Left lung (tissue), 10 donors: Measurements from ENCODE around the gene SPG7. TPM values are rescaled to one million over a fixed set of nuclear protein-coding genes. Genes with fewer than 3 reads are reported as not detected.
A peak's percentile ranks its signal among the peaks of the same experiment; 100 is the strongest.

Source experiments
- ATAC-seq: fragments of 200-7000 bp; cut with Tn5 transposase; one replicate; pipeline ENCODE4 v1.9.1; 2020; ENCODE audit warnings: moderate library complexity
- DNase-seq, 4 donors: peaks; one replicate each; pipeline ENCODE4 v3.0.0-alpha.2; 2013 to 2020
- H3K27ac ChIP-seq, 2 donors: fragments of 200-600 bp; sonication (generic) in 1 of 2; one replicate each; pipeline versions ENCODE4 v1.5.0 to v1.8.0; 2020 to 2021
- H3K27me3 ChIP-seq, 2 donors: fragments of 200-600 bp; sonication (generic) in 1 of 2; one replicate each; pipeline versions ENCODE4 v1.5.0 to v1.8.0; 2020 to 2021
- H3K36me3 ChIP-seq, 2 donors: fragments of 200-600 bp; sonication (generic) in 1 of 2; one replicate each; pipeline versions ENCODE4 v1.5.0 to v1.8.0; 2020 to 2021
- H3K4me1 ChIP-seq, 2 donors: fragments of 200-600 bp; one replicate each; pipeline ENCODE4 v1.8.0; 2021
- H3K4me3 ChIP-seq, 2 donors: fragments of 200-600 bp; sonication (generic) in 1 of 2; one replicate each; pipeline versions ENCODE4 v1.5.0 to v1.8.0; 2020 to 2021; ENCODE audit warnings: mild to moderate bottlenecking in 1 of 2
- H3K9me3 ChIP-seq, 2 donors: fragments of 200-600 bp; sonication (generic) in 1 of 2; one replicate each; pipeline versions ENCODE4 v1.5.0 to v1.8.0; 2020 to 2021
- intact Hi-C, 2 donors: fragments of 100-400 bp; cut with DNase I; formaldehyde crosslinking; loops; one replicate each; pipeline versions ENCODE4 v1.11.2 to v1.14.2; 2022
- polyA plus RNA-seq, 6 donors: library from polyadenylated mRNA; unstranded; fragments of 120-200 nt; gene quantifications; one replicate each; pipeline ENCODE4 v1.2.1, GENCODE V29; 2013; ENCODE audit not compliant: insufficient read length in 6 of 6
- total RNA-seq, 2 donors: library from RNA; stranded (reverse); fragmentation: NEBNext Ultra II Directional; extraction: Animal tissue kit (Norgen Biotek cat#: 25700); gene quantifications; one replicate each; pipeline ENCODE4 v1.2.1, GENCODE V29; 2021
- TF ChIP-seq, protein P1 (sequence below), 2 donors: fragments of 200-600 bp; sonication (generic) in 1 of 2; IDR thresholded peaks; one replicate each; pipeline versions ENCODE4 v1.5.0 to v1.8.0; 2021; ENCODE audit warnings: antibody characterized with exemption in 2 of 2
- donor health status: DM: no; HTN: yes; CAD: no.
- donor health status: DM: no; HTN: no; CAD: no.

Gene SPG7
- total and polyA plus RNA-seq, 8 donors, result 79.3 to 148 (median 121) TPM

DNA sequence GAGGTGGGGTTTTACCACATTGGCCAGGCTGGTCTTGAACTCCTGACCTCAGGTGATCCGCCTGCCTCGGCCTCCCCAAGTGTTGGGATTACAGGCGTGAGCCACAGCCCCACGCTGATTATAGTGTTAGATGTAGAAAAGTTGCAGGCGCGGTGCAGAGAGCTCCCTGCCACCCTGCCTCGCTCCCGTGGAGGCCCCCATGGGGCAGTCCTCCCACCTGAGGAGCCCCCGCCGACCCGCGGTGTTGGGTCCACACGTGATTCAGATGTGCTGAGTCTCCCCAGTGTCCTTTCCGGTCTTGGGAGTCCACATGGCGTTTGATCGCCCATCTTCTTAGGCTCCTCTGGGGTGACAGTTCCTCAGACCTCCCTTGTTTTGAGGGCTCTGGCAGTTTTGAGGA, 47.1 kb downstream of the SPG7 start:
- H3K36me3 ChIP-seq, result peaks cover 0 to 72% of the 10 kb centered on the region in 2 donors
- TF ChIP-seq, protein P1, sequence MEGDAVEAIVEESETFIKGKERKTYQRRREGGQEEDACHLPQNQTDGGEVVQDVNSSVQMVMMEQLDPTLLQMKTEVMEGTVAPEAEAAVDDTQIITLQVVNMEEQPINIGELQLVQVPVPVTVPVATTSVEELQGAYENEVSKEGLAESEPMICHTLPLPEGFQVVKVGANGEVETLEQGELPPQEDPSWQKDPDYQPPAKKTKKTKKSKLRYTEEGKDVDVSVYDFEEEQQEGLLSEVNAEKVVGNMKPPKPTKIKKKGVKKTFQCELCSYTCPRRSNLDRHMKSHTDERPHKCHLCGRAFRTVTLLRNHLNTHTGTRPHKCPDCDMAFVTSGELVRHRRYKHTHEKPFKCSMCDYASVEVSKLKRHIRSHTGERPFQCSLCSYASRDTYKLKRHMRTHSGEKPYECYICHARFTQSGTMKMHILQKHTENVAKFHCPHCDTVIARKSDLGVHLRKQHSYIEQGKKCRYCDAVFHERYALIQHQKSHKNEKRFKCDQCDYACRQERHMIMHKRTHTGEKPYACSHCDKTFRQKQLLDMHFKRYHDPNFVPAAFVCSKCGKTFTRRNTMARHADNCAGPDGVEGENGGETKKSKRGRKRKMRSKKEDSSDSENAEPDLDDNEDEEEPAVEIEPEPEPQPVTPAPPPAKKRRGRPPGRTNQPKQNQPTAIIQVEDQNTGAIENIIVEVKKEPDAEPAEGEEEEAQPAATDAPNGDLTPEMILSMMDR (IDR thresholded peaks at IDR 0.05), result no peak

DNA sequence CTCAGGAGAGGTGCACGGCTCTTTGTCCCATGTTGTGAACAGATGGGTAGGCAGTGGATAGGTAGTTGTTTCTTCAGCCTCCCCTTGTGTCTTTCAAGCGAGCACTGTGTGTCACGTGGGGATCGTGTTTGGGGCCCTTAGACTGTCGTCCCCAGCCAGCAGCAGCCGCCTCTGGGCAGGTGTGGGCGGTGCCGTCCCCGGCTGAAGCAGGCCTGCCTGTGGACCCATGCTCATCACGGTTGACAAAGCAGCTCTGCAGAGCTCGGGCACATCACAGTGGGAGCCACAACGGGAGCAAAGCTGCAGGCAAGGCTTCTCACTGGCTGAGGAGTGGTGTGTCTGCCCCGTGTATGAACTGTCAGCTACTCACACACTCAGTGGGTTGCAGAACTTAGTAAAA, 47.6 kb downstream of the SPG7 start:
- Histone ChIP-seq H3K27me3 (no peaks in the 10 kb centered on the region), H3K27ac (no peak overlapping the region), H3K36me3 (peaks cover 0 to 67% of the 10 kb centered on the region in 2 donors), H3K4me1 (peaks cover 0 to 29% of the 10 kb centered on the region in 2 donors), H3K9me3 (no peaks in the 10 kb centered on the region), H3K4me3 (no peak overlapping the region)
- no peak for DNase-seq
- no peak for ATAC-seq
- intact Hi-C loops, result loop anchor here in 1 of 2 donors (10.0 kb wide), 1 partner anchor 221 kb away; no protein-coding TSS in a partner anchor
- TF ChIP-seq, protein P1 (IDR thresholded peaks at IDR 0.05), result no peak

More for the DNA sequence above, 47.1 kb downstream of the SPG7 start:
- intact Hi-C loops, result loop anchor here in 1 of 2 donors (10.0 kb wide), 1 partner anchor 220 kb away; no protein-coding TSS in a partner anchor
- H3K9me3 ChIP-seq, result no peaks in the 10 kb centered on the region
- no peaks in the 10 kb centered on the region for H3K27me3 ChIP-seq
- H3K4me1 ChIP-seq, result peaks cover 0 to 29% of the 10 kb centered on the region in 2 donors
- ATAC-seq (no peak), DNase-seq (no peak)
- H3K4me3 ChIP-seq, result no peak overlapping the region
- H3K27ac ChIP-seq, result no peak overlapping the region

DNA sequence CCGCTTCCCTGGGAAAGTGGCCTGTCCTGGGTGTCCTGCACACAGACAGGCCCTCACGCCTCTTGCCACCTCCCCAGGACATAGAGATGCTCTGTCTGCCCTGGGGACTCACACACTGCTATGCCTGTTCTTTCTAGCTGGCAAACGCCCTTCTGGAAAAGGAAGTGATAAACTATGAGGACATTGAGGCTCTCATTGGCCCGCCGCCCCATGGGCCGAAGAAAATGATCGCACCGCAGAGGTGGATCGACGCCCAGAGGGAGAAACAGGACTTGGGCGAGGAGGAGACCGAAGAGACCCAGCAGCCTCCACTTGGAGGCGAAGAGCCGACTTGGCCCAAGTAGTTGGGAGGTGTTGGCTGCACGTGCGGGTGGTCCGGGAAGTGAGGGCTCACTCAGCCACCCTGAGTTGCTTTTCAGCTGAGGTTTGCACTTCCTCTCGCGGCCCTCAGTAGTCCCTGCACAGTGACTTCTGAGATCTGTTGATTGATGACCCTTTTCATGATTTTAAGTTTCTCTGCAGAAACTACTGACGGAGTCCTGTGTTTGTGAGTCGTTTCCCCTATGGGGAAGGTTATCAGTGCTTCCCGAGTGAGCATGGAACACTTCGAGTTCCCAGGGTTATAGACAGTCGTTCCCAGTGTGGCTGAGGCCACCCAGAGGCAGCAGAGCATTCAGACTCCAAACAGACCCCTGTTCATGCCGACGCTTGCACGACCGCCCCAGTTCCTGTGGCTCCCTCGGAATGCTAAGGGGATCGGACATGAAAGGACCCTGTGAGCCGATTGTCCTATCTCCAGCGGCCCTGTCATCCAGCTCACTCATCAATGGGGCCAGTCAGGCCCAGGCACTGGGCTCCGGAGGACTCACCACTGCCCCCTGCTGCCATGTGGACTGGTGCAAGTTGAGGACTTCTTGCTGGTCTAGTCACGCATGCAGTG, 48.8 kb downstream of the SPG7 start:
- intact Hi-C loops, result loop anchor here in 1 of 2 donors (10.0 kb wide), 1 partner anchor 222 kb away; no protein-coding TSS in a partner anchor
- no peaks in the 10 kb centered on the region for H3K9me3 ChIP-seq
- H3K27me3 ChIP-seq, result no peaks in the 10 kb centered on the region
- H3K4me3 ChIP-seq, result no peak overlapping the region
- TF ChIP-seq, protein P1 (IDR thresholded peaks at IDR 0.05), result peak; percentile 73 to 82
- peaks cover 5 to 41% of the 10 kb centered on the region in 2 donors for H3K4me1 ChIP-seq
- no peak overlapping the region for H3K27ac ChIP-seq
- peaks cover 0 to 64% of the 10 kb centered on the region in 2 donors for H3K36me3 ChIP-seq
- peak; percentile 39 for ATAC-seq
- DNase-seq, result peak in 3 of 4 donors; percentile 65 to 92 (median 75)

DNA sequence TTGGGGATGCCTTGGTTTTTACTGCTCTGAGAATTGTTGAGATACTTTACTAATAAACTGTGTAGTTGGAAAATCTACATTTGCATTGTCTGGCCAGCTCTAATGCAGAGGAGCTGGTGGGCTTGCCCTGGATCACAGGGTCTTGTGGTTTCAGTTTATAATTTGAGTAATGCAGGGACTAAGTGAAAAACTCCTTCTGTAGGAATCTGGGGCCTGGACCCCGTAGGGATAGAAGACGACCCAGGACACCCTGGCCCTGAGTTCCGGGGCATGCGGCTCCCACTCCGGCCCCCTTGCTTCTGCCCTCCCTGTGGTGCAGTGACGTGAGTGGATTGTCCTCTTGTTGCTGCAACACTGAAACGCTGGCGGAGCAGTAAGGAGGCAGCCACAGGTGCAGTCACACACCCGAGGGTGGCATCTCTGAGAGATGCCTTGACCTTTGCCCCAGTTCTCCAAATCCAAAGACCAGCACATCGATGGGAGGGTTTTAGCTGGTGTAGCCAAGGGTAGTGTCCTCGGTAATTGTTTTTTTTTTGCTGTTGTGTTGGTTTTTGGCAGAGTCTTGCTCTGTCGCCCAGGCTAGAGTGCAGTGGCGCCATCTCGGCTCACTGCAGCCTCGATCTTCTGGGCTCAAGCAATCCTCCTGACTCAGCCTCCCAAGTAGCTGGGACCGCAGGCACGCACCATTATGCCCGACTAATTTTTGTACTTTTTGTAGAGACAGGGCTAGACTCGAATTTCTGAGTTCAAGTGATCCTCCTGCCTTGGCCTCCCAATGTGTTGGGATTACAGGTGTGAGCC, 49.7 kb downstream of the SPG7 start:
- DNase-seq (no peak), ATAC-seq (no peak)
- intact Hi-C loops, result loop anchor here in 1 of 2 donors (10.0 kb wide), 1 partner anchor 223 kb away; no protein-coding TSS in a partner anchor
- peaks cover 8 to 50% of the 10 kb centered on the region in 2 donors for H3K4me1 ChIP-seq
- no peak overlapping the region for H3K4me3 ChIP-seq
- H3K36me3 ChIP-seq, result peaks cover 0 to 64% of the 10 kb centered on the region in 2 donors
- TF ChIP-seq, protein P1 (IDR thresholded peaks at IDR 0.05), result peak in 1 of 2 donors; percentile 23
- H3K27ac ChIP-seq, result no peak overlapping the region
- H3K9me3 ChIP-seq, result no peaks in the 10 kb centered on the region
- no peaks in the 10 kb centered on the region for H3K27me3 ChIP-seq
